ENCODE measurements around the gene WNT9A. TPM values are rescaled to one million over a fixed set of nuclear protein-coding genes. Genes with fewer than 3 reads are reported as not detected.
A peak's percentile ranks its signal among the peaks of the same experiment; 100 is the strongest.
"Not testable (repeated sequence)": the region's sequence is repeated elsewhere in the genome, so short reads cannot be mapped to it uniquely, and the experiment has no call there.

WNT9A gene, protein sequence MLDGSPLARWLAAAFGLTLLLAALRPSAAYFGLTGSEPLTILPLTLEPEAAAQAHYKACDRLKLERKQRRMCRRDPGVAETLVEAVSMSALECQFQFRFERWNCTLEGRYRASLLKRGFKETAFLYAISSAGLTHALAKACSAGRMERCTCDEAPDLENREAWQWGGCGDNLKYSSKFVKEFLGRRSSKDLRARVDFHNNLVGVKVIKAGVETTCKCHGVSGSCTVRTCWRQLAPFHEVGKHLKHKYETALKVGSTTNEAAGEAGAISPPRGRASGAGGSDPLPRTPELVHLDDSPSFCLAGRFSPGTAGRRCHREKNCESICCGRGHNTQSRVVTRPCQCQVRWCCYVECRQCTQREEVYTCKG
- total RNA-seq = 1 to 10 TPM; 3.5 to 4.3 TPM
- 3.1 TPM for polyA plus RNA-seq (ENCODE audit: insufficient read depth, low read depth, low replicate concordance)
- long read RNA-seq, donor 1 = 0 reads
- long read RNA-seq, donor 2, partial matches to known transcripts = 0 of 2 reads
- long read RNA-seq, donor 2, other reads (novel, unspliced or antisense) = 0 of 2 reads

DNA sequence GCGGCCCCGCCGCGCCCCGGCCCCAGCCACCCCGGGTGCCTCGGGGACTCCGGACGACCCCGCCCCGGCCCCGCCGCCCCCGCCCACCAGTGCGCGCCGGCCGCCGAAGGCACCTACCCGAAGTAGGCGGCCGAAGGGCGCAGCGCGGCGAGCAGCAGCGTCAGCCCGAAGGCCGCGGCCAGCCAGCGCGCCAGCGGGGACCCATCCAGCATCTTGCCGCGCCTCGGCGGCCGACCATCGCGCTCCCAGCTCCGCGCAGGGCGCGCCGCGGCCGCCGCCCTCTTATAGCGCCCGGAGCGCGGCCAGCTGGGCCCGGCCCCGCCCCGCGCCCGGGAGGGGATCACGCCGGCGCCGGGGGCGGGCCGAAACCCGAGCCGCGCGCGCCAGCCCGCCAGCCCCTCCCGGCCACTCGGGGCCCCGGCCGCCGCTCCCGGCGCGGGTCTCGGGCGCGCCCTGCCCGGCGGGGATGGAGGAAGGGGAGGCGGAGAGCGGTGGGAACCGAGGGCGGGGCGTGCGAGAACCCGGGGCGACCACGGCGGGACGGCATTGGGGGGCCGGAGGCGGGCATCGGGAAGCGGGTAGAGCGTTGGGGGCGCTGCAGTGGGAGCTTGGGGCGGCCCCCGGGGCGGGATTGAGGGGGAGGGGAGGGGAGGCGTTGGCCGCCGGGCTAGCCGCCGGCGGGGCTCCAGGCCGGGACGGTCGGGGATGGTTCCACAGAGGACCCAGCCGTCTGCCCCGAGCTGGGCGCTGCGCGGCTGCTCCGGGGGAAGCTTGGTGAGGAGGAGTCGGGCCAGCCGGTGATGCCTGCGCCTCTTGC lies at the start of gene WNT9A:
WNT9A (minus strand) TSS at position 257 of the 817 bp plus-strand sequence; CDS start at position 212, 45 bp downstream.
- peak; percentile 46 for DNase-seq
- Histone ChIP-seq H3K27me3 (no peaks in the 10 kb centered on the region), H3K4me1 (peaks cover 23% of the 10 kb centered on the region), H3K27ac (peak within 1 kb of the TSS; percentile 70 to 74), H3K36me3 (ENCODE audit: low read depth, missing control alignments) (no peaks in the 10 kb centered on the region), H3K9me3 (no peaks in the 10 kb centered on the region), H3K4me3 (peak within 1 kb of the TSS; percentile 51 to 67)
- intact Hi-C loops (cut with DNase I; ENCODE audit: low total_unique reads) = loop anchor here (5.0 to 10.0 kb wide), 2 partner anchors 61 to 463 kb away; no protein-coding TSS in a partner anchor
- WGBS, 2 donors = 1% methylated on average over 95 of the region's 120 CpGs; no CpG with 5 or more reads in 1 of the 2 donors
- no peak for TF ChIP-seq POLR2A (IDR thresholded peaks at IDR 0.05)
- TF ChIP-seq, protein P1, sequence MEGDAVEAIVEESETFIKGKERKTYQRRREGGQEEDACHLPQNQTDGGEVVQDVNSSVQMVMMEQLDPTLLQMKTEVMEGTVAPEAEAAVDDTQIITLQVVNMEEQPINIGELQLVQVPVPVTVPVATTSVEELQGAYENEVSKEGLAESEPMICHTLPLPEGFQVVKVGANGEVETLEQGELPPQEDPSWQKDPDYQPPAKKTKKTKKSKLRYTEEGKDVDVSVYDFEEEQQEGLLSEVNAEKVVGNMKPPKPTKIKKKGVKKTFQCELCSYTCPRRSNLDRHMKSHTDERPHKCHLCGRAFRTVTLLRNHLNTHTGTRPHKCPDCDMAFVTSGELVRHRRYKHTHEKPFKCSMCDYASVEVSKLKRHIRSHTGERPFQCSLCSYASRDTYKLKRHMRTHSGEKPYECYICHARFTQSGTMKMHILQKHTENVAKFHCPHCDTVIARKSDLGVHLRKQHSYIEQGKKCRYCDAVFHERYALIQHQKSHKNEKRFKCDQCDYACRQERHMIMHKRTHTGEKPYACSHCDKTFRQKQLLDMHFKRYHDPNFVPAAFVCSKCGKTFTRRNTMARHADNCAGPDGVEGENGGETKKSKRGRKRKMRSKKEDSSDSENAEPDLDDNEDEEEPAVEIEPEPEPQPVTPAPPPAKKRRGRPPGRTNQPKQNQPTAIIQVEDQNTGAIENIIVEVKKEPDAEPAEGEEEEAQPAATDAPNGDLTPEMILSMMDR (IDR thresholded peaks at IDR 0.05) = no peak

DNA sequence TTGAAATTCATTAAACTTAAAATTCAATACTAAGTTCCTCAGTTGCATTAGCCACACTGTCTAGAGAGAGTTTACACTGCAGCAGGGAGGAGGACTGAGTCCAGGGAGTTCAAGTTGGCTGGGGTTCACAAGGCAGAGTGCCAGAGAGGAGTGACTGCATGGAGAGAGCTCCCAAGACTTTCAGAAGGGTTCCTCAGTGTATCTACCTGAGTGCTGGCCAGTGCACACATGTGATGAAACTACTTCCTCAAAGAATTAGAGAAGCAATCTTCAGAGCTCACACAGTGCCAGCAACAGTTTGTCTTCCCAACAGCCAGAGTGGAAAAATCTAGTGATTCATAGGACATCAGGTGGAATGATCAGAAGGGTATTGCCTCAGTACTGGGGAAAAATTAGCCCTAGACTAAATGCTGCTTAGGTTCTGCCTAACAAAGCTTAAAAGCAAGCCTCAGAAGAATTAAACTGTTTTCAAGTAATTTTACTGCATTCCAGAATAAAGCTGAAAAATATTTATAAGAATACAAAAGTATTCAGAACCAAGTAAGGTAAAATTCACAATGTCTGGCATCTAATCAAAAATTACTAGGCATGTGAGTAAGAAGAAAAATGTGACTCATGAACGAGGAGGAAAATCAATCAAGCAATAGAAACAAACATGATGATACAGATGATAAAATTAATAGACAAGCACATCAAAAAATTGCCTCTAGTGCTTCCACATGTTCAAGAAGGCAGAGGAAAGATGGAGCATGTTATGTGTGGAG lies 48.6 kb upstream of the WNT9A start:
- TF ChIP-seq, protein P1 (IDR thresholded peaks at IDR 0.05) = no peak
- no peak for TF ChIP-seq POLR2A (IDR thresholded peaks at IDR 0.05)
- H3K9me3 ChIP-seq = no peaks in the 10 kb centered on the region
- no peaks in the 10 kb centered on the region for H3K27me3 ChIP-seq
- no peaks in the 10 kb centered on the region for H3K4me1 ChIP-seq
- no peak overlapping the region for H3K27ac ChIP-seq
- WGBS, 2 donors = 30 to 46% methylated on average over 1 of the region's 1 CpG
- no peak for DNase-seq
- no peaks in the 10 kb centered on the region for H3K36me3 ChIP-seq (ENCODE audit: low read depth, missing control alignments)
- H3K4me3 ChIP-seq = no peak overlapping the region
- intact Hi-C loops (cut with DNase I; ENCODE audit: low total_unique reads) = no loop called here

DNA sequence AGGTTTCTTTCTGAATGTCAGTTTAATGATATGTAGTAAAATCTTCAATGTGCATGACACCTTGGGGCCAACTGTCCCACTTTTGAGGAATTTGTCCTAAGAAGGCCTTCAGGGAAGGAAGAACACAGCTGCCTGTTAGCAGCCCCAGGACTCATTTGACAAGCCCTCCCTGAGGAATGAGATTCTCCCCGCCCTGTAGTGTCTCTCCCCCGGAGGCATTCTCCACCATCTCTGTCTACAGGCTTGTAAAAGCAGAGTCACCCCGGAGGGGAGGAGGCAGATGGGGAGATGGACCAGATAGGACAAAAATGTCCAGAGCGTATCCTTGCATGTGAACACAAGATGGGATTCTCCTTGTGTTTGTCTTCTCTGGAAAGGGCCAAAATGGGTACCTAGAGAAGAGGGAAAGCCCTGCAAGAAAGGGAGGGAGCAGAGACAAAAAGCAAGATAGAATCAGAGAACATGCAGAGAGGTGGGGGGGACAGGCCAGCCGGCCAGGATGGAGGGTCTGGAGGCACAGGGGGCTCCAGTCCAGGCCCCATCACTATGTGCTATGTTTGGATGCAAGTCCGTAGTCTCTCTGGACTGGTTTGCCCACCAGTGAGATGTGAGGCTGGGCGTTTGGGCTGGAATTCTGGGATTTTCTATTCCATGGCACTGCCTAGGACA lies 47.0 kb upstream of the WNT9A start:
- Histone ChIP-seq H3K27ac (no peak overlapping the region), H3K4me3 (no peak overlapping the region), H3K4me1 (no peaks in the 10 kb centered on the region), H3K9me3 (no peaks in the 10 kb centered on the region), H3K36me3 (ENCODE audit: low read depth, missing control alignments) (no peaks in the 10 kb centered on the region), H3K27me3 (no peaks in the 10 kb centered on the region)
- intact Hi-C loops (cut with DNase I; ENCODE audit: low total_unique reads) = no loop called here
- 70 to 73% methylated on average over 7 of the region's 7 CpGs for WGBS, 2 donors
- no peak for DNase-seq
- TF ChIP-seq, protein P1 (IDR thresholded peaks at IDR 0.05) = no peak
- TF ChIP-seq POLR2A (IDR thresholded peaks at IDR 0.05) = no peak

DNA sequence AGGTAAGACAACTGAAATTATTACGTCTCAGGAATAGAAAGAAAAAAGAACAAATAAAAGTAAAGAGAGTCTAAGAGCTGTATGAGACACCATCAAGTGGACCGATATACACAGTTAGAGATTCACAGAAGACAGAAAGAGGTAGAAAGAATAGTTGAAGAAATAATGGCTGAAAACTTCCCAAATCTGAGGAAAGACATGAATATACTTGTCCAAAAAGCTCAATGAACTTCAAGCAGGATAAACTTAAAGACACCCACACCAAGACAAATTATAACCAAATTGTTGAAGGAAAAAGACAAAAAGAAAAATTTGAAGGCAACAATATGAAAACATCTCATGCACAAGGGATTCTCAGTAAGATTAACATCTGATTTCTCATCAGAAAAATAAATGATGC lies 39.4 kb upstream of the WNT9A start:
- H3K4me1 ChIP-seq = no peaks in the 10 kb centered on the region
- WGBS, 2 donors = 94 to 96% methylated on average over 2 of the region's 2 CpGs
- no peaks in the 10 kb centered on the region for H3K9me3 ChIP-seq
- TF ChIP-seq, protein P1 (IDR thresholded peaks at IDR 0.05) = no peak
- no peak for TF ChIP-seq POLR2A (IDR thresholded peaks at IDR 0.05)
- no peak overlapping the region for H3K4me3 ChIP-seq
- H3K36me3 ChIP-seq (ENCODE audit: low read depth, missing control alignments) = no peaks in the 10 kb centered on the region
- intact Hi-C loops (cut with DNase I; ENCODE audit: low total_unique reads) = no loop called here
- DNase-seq = no peak
- H3K27ac ChIP-seq = no peak overlapping the region
- no peaks in the 10 kb centered on the region for H3K27me3 ChIP-seq

DNA sequence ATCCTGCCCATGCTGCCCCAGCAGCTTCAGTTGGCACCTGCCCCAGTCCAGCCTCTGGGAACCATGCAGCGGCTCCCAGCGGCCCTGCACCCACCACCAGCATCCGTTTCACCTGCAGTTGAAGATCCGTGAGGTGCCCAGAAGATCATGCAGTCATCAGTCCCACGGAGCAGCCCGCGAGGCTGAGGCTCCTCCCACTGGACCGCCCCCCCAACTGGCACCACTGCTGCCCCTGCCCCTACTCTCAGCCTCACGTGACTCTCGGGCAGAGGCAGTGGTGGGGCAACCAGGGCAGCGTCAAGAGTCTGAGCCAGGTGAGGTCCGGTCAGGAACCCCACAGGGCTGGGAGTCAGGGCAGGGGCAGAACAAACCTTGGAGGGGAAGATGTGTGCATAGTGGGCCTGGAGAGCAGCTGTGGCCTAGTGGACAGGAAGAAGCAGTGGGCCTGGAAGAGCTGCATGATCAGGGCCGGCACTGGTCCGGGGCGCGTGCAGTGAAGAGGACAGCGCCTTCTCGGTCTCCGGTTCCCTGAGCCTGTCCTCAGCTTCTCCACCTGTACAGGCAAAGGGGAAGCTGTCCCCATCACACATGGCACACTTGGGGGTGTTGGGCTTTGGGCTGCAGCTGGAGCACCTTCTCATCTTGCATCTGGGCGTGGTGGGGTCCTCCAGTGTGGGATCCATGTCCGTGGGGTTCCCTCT lies 28.0 kb upstream of the WNT9A start:
- H3K36me3 ChIP-seq (ENCODE audit: low read depth, missing control alignments); H3K27me3 ChIP-seq; H3K4me1 ChIP-seq; H3K27ac ChIP-seq; intact Hi-C loops (cut with DNase I; ENCODE audit: low total_unique reads); H3K9me3 ChIP-seq; DNase-seq; H3K4me3 ChIP-seq: not testable (repeated sequence)
- WGBS, 2 donors = 84 to 85% methylated on average over 13 to 18 of the region's 21 CpGs

DNA sequence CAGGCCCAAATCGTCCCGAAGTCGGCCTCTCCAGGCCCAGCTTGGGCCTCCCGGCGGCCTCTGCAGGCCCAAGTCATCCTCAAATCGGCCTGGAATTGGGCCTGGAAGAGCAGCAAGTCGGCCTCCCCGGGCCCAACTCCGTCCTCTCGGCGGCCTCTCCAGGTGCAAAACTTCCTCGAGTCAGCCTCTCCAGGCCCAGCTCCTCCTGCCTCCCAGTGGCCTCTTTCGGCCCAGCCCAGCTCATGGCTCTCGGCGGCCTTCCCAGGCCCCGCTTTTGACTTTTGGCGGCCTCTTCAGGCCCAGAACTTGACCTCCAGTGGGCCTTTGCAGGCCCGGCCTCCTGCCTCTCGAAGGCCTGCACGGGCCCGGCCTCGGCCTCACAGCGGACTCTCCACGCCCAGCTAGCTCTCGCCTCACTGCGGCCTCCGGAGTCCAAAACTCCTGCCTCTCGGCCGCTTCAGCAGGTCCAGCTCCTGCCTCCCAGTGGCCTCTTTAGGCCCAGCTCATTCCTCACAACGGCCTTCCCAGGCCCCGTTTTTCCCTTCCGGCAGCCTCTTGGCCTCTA lies 26.1 kb upstream of the WNT9A start:
- H3K9me3 ChIP-seq; H3K27me3 ChIP-seq; H3K36me3 ChIP-seq (ENCODE audit: low read depth, missing control alignments); DNase-seq; intact Hi-C loops (cut with DNase I; ENCODE audit: low total_unique reads); H3K4me3 ChIP-seq; H3K4me1 ChIP-seq; H3K27ac ChIP-seq: not testable (repeated sequence)
- WGBS, 2 donors = 89 to 94% methylated on average over 12 to 25 of the region's 32 CpGs
